Hematopoietic multipotent progenitor cell treated with erythropoietin and hydrocortisone succinate and interleukin-3 and kit ligand, for 6 days (in vitro differentiated cells): Measurements from ENCODE around the gene NRSN1.
"Not testable (repeated sequence)": the region's sequence is repeated elsewhere in the genome, so short reads cannot be mapped to it uniquely, and the experiment has no call there.

Experiments
- DNase-seq: peaks from one replicate; pipeline ENCODE4 v3.0.0-alpha.2; 2015

Gene NRSN1

DNA sequence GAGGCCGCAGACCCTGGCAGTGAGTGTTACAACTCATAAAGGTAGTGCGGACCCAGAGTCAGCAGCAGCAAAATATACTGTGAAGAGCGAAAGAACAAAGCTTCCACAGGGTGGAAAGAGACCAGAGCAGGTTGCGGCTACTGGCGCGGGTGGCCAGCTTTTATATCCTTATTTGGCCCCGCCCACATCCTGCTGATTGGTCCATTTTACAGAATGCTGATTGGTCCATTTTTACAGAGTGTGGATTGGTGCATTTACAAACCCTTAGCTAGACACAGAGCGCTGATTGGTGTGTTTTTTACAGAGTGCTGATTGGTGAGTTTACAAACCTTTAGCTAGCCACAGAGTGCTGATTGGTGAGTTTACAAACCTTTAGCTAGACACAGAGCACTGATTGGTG is 16.7 kb downstream of the NRSN1 start:
- DNase-seq = not testable (repeated sequence)

DNA sequence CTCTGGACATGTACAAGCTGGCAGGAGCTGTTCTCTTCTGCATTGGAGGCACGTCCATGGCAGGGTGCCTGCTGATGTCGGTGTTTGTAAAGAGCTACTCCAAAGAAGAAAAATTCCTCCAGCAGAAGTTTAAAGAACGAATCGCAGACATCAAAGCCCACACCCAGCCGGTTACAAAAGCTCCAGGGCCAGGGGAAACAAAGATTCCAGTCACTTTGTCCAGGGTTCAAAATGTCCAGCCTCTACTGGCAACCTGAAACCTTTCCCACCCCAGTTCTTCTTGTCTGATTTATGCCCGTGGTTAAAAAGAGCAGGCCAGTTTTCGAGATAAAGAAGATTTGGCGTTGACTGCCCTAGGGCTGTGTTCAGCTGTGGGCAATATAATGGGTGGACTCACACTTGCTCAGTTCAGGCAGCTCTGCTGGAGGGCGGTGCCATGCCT is 19.7 kb downstream of the NRSN1 start:
- no peak for DNase-seq

DNA sequence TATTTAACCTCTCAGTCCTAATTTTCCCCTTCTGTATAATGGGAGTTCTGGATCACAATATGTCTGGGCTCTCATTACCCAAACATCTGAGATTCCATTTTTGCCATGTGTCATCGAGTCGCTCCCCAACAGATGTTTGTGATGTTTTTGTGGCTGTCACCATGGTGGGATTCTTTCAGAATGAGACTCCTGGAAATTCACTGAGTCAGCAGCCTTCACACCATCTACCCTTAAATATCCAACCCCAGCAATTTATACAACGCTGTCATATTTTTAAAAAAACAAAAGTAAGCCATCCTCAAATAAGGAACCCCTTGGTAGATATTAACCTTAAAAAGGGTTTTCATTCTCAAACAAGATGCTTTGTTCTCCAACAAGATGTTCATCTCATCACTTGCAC is 20.9 kb downstream of the NRSN1 start:
- DNase-seq = no peak

DNA sequence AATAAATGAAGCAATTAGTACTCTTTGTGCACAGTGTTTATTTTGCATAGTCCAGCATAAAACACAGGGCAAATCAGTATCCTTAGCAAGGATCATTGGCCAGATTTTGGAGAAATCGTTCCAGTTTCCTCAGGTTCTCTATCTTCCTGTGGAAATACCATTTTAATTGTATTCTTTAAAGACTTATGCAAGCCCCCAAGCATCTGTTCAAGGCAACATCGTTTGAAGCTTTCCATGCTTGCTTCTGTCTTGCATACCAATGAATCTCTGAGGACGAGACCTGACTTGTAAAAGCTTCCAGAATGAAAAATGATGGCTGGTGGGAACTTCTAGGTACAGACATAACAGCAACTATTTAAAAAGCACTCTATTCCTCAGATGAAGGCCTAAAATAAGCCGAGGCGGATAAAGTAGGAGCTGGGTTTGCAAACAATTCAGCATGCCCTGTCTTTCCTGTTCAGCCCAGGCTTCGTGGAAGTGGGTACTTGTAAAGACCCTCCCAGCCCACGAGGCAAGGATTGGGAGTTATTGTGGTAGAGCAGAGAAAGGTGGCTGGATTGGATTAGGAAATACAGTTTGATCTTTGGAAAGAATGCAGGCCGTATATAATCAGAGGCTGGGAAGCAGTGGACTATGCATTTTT is 21.6 kb downstream of the NRSN1 start:
- no peak for DNase-seq

DNA sequence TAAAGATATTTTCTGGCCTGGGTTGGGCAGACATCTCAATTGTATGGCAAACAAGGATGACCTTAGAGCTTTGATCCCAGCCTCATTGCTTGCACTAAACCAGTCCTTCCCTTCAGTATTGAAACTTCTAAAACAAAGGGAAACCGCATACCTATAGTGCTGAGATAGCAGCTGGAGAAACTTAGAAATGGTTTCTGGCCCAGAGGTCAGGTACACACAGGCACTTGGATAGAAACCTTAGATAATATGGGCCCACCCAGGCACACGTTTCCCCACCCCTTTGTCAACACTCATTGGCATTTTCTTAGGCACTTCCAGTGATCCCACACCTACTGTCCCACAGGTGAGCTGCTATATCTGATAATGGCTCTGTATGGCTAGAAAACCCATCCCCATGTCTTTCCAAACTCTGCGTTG is 22.1 kb downstream of the NRSN1 start:
- no peak for DNase-seq

DNA sequence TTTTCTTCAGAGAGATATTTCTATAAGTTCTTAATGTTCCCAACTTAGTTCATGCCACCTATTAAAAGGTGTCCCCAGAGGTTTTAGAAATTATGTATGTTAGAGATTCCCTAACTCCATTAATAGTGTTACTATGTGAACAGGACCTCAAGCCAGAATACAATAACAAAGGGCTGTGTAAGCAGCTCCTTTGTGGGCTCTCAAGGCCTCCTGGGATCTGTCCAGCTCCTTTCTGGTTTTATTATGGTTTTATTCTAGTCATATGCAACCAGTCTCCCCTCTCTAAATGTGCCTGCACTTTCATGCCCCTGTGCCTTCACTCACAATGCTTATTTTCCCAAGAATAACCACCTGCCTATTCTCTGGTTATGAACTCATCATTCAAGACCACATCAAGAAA is 22.7 kb downstream of the NRSN1 start:
- no peak for DNase-seq

DNA sequence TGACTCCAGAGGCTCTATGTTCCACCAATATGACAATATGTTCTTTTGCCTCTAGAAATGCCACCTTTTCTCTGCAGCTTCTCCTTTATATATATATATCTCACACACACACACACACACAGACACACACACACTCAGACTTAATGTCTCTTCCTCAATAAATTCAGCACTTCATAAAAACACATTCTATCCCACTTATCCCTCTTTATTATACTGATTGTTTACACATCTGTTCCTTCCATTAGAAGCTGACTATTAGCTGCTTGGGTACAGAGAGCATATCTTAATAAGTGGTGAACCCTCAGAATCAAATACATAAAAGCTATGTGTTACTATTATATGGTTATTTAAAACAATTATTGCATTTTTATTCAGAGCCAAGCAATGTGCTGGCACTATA is 23.3 kb downstream of the NRSN1 start:
- DNase-seq = no peak

DNA sequence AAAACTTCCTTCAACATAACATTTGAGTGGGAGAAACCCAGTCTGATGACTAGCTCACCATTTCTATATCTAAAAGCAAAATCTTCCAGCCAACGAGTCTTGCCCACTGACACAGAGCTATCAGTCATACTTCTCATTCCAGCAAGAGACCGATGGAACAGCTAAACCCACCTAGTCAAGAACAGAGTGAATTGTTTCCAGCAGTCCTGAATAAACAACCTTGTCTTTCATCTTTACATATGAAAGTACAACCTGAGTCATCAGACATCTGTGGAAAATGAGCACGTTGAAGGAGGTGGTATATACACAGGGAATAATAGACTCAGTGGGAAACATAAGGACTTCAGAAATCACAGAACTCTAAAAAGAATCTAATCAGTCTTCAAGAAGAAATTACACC is 23.8 kb downstream of the NRSN1 start:
- no peak for DNase-seq

DNA sequence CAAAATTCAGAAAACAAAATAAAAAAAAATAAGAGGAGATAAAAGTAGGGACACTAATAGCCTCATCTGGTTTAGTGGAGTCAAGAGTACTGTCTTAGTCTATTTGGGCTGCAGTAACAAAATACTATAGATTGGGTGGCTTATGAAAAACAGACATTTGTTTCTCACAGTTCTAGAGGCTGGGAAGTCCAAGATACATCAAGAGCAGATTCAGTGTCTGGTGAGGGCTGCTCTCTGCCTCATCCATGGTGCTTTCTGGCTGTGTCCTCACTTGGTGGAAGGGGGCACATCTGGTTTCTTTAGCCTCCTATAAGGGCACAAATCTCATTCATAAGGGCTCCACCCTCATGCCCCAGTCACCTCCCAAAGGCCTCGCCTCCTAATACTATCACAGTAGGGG is 26.0 kb downstream of the NRSN1 start:
- DNase-seq = no peak

DNA sequence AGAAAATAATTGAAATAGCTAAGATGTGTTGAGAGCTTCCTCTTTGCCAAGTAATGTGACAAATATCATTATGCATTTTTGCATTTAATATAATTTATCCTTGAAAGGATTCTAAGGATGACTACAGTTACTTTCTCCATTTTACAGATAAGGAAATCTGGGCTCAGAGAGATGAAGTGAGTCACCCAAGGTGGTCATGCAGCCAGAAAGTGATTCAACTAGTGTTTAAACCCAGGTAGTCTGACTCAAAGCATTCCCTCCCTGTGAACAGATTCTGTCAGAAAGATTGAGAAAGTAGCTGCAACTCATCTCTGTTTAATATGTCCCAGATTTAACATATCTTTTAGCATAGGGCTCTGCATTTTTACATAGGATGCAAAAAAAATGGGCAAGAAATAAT is 28.1 kb downstream of the NRSN1 start:
- DNase-seq = no peak

DNA sequence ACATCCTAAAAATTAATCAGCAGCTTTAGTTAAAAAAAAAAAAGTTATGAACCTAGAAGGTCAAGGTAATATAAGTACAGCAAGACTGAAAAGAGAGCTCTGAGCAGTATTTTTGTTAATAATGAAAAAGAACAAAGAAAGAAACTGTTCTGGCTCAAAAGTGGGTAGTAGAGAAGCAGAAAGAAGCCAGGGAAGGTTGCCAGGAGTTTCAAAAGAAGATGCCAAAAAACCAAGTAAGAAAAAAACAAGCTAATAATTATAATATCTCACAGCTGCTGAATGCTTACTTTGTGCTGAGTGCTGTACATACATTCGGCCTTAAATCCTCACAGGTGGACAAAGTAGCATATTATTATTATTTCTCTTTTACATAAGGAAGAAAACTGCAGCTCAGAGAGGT is 31.9 kb downstream of the NRSN1 start:
- no peak for DNase-seq

DNA sequence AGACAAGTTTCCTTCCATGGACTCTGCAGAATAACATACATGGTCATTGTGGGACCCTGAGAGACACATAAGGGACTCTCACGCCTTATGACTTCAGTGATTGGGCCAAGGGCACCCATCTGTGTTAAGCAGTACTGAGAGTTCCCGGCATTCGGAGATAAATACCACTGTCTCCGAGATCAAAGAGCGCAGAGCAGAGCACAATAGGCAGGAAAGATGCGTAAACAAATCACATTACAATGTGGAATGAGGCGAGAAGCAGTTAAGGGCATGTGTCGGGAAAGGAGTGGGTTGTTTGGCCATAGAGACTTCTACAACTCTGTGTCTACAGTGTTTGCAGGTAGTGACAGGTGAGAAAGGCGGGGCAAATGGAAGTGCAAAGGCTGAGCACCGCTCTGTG is 57.6 kb downstream of the NRSN1 start:
- DNase-seq = no peak

DNA sequence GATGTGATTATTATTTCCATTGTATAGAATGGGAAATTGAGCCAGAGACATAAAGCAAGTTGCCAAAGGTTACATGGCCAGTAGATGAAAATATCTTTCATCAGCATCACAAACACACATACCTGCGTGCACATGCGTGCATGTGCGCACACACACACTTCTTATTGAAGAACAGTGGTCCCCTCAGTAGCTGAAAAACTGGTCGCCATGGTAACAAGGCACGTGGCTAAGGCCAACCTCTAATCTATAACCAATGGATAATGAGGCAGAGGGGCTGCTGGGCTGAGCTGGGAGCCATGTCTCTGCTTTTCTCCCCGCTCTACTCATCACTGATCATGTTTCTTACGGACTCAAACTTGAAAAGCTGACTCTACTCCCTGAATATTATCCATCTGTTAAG is 60.3 kb downstream of the NRSN1 start:
- DNase-seq = no peak

DNA sequence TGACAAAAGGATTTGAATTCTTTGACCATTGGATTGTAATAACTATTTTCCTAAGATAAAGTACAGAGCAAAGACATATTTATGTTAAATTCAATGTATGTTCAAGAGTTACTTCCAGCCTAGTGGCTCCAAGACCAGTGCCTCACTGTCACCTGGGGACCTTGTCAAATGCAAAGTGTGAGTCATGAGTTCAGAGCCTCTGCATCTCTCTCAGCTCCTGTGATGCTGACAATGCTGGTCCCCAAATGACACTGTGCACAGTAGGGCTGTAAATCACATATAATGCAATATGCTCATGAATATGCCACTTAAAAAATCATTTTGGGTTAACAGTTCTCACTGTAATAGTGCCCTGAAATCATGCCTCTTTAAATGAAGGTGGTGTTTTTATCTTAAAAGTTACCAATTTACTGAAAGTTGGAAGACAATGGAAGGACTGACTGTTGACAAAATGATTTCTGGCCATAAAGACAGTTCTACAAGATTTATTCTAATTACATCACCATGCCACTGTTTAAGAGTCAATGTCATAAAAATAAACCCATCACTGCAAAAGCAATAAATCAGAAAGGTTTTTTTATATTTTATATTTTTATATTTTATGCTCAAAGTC is 62.1 kb downstream of the NRSN1 start:
- DNase-seq = no peak

DNA sequence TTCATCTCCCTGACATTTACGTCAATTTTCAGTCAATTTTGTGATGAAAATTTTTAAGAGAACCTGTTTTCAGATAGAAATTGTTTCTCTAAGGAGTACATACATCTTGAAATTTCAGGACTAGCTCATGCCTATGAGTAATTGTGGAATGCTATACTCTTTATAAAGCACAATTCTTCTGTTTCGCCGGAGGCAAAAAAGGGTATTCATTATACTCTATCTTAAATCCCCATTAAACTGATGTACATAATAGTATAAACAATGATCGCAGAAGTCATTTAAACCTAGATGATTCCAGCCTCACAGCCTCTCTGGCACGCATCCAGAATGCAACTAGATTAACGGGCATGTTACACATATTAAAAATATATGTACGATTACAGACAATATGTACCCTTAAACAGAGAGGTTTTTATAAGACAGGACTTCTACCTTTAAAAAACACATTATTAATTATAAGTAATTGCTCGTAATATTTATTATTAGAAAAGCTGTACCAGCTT is 62.6 kb downstream of the NRSN1 start:
- no peak for DNase-seq

DNA sequence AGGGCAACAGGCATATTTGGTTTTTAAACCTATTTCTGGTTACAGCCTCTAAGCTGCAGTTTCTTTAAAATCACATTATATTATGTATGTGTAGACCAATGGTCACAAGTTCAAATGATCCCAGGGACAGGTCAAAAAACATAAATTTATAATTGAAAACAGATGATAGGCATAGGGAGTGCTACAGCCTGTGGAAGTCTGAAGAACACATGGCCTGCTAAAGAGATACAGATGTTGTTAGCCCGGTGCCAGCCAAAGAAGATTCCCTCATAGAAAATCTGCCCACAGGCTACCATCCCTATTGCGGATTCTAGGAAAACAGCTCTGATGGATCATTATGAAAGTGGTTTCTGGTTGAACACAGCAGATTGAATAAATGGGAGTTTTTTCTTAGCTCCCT is 65.3 kb downstream of the NRSN1 start:
- DNase-seq = no peak

DNA sequence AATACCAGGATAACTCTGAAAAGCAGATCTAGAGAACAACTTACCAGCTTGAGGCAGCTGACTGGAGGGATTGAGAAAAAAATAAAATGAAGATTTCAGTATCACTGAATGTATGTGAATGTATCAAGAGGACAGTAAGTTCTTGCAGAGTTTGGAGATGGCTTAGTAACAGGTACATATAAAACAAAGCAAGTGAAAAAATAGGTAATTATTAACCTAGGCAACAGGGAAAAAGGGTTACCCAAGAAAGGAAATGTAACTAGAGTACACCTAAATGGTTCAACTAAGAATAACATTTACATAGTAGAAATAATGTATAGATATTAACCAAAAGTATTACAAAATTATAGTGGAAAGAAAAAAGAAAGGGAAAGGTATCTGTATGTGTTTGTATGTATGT is 67.3 kb downstream of the NRSN1 start:
- no peak for DNase-seq

DNA sequence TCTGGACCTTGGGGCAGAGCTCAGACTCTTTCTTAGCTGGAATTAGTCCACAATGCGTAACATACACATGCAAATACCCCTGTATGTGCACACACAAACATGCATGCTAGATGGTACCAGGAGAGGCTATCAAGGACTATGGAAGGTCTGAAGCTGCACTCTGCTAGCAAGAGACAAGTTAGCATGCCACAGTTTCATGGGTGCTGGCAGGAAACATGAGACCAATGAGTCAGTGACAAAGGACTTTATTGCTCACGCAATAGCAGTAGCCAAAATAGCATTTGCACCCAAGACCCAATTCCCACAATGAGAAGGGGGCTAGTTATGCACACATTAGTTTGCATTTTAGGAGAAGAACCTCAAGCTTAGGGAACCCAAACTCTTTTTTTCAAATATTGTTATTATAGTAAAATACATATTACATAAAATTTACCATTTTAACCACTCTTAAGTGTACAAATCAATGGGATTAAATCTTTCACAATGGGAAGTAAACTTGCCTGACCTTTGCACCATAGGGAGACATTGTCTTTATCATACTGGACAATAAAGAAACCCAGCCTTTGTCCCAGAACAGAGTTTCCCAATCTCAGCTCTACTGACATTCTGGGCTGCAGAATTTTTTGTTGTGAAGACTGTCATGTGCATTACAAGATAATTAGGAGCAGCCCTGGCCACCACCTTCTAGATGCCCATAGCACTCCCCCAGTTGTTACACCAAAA is 69.1 kb downstream of the NRSN1 start:
- no peak for DNase-seq

DNA sequence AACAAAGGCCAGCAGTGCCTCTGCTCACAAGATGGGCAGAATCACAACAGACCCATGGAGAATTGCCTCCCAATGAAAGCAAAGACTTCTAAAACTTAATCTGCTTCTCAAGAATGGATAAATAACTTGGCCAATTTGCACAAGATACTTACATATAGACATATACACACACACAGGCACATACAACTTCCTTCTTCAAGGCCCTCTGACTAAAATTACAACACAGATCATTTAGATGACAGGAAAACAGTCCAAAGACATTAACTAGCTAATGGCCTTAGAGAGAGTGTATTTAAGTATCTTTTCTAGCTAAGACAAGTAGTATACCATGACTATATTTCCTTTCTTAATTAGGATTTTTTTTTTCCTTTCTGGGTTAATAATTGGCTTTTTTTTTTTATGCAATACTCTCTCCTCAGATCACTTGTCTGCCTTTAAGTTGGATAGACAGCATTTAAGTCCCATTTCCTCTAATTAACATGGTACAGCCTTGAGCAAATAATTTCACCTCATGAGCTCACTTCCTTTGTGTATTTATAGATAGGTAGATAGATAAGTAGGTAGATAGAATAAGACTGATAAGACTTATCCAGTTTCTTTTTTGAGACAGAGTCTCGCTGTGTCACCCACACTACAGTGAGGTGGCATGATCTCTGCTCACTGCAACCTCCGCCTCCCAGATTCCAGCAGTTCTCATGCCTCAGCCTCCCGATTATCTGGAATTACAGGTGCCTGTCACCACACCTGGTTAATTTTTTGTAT is 70.0 kb downstream of the NRSN1 start:
- DNase-seq = no peak
